ENCODE results near the gene FAM222B. TPM values are rescaled to one million over a fixed set of nuclear protein-coding genes. Genes with fewer than 3 reads are reported as not detected.

Gene FAM222B
- total RNA-seq, 1 donor from 2014 or later: 24.3 TPM

- H3K27me3 ChIP-seq (ENCODE audit: control insufficient read depth, insufficient read depth, low read length): no peaks in the 10 kb centered on the region
- DNase-seq (ENCODE audit: low read depth): no peak
- H3K4me3 ChIP-seq (ENCODE audit: low read depth, low read length): no peak overlapping the region
- H3K36me3 ChIP-seq (ENCODE audit: control insufficient read depth, insufficient read depth, low read length): peaks cover 1% of the 10 kb centered on the region
- TF ChIP-seq CTCF (IDR thresholded peaks at IDR 0.05; ENCODE audit: insufficient read depth, low read length, poor library complexity, severe bottlenecking): no peak
Observed at GRCh38 chr17:28875848-28876550, 33.4 kb upstream of the FAM222B start.

GRCh38 chr17:28874750-28875149 lies 32.2 kb upstream of the FAM222B start:
- H3K4me3 ChIP-seq (ENCODE audit: low read depth, low read length): no peak overlapping the region
- TF ChIP-seq CTCF (IDR thresholded peaks at IDR 0.05; ENCODE audit: insufficient read depth, low read length, poor library complexity, severe bottlenecking): no peak
- no peak for DNase-seq (ENCODE audit: low read depth)
- no peaks in the 10 kb centered on the region for H3K36me3 ChIP-seq (ENCODE audit: control insufficient read depth, insufficient read depth, low read length)
- no peaks in the 10 kb centered on the region for H3K27me3 ChIP-seq (ENCODE audit: control insufficient read depth, insufficient read depth, low read length)

- TF ChIP-seq CTCF (IDR thresholded peaks at IDR 0.05; ENCODE audit: insufficient read depth, low read length, poor library complexity, severe bottlenecking): no peak
- no peak for DNase-seq (ENCODE audit: low read depth)
- no peak overlapping the region for H3K4me3 ChIP-seq (ENCODE audit: low read depth, low read length)
- H3K36me3 ChIP-seq (ENCODE audit: control insufficient read depth, insufficient read depth, low read length): no peaks in the 10 kb centered on the region
- no peaks in the 10 kb centered on the region for H3K27me3 ChIP-seq (ENCODE audit: control insufficient read depth, insufficient read depth, low read length)
Observed at GRCh38 chr17:28873839-28874238, 31.2 kb upstream of the FAM222B start.

- TF ChIP-seq CTCF (IDR thresholded peaks at IDR 0.05; ENCODE audit: insufficient read depth, low read length, poor library complexity, severe bottlenecking): no peak
- DNase-seq (ENCODE audit: low read depth): no peak
- H3K4me3 ChIP-seq (ENCODE audit: low read depth, low read length): no peak overlapping the region
- H3K27me3 ChIP-seq (ENCODE audit: control insufficient read depth, insufficient read depth, low read length): no peaks in the 10 kb centered on the region
- no peaks in the 10 kb centered on the region for H3K36me3 ChIP-seq (ENCODE audit: control insufficient read depth, insufficient read depth, low read length)
Observed at GRCh38 chr17:28871056-28871579, 28.5 kb upstream of the FAM222B start.

GRCh38 chr17:28867276-28867675 lies 24.7 kb upstream of the FAM222B start:
- no peaks in the 10 kb centered on the region for H3K27me3 ChIP-seq (ENCODE audit: control insufficient read depth, insufficient read depth, low read length)
- TF ChIP-seq CTCF (IDR thresholded peaks at IDR 0.05; ENCODE audit: insufficient read depth, low read length, poor library complexity, severe bottlenecking): no peak
- no peak overlapping the region for H3K4me3 ChIP-seq (ENCODE audit: low read depth, low read length)

More at GRCh38 chr17:28867276-28867675, 24.7 kb upstream of the FAM222B start:
- H3K36me3 ChIP-seq (ENCODE audit: control insufficient read depth, insufficient read depth, low read length): no peaks in the 10 kb centered on the region
- DNase-seq (ENCODE audit: low read depth): no peak
